Memory B cell (primary cell): Measurements from ENCODE around the gene HTT.

Source experiments
- ATAC-seq: fragments of 150-1000 bp; cut with Tn5 transposase; 2 replicates; pipeline ENCODE4 v1.10.0; 2021; ENCODE audit warnings: low read depth, mild to moderate bottlenecking, moderate library complexity
- DNase-seq, 2 donors: peaks; one replicate each; pipeline ENCODE4 v3.0.0; 2022; ENCODE audit warnings: low spot score in 2 of 2
- H3K27ac Mint-ChIP-seq: one replicate; pipeline ENCODE4 v1.8.0; 2022; ENCODE audit warnings: mild to moderate bottlenecking, moderate library complexity, mixed read lengths
- H3K27me3 Mint-ChIP-seq: one replicate; pipeline ENCODE4 v1.8.0; 2022; ENCODE audit warnings: mixed read lengths
- H3K36me3 Mint-ChIP-seq: one replicate; pipeline ENCODE4 v1.8.0; 2022; ENCODE audit warnings: mild to moderate bottlenecking, mixed read lengths
- H3K4me1 Mint-ChIP-seq: one replicate; pipeline ENCODE4 v1.8.0; 2022; ENCODE audit warnings: mixed read lengths
- H3K4me3 Mint-ChIP-seq: one replicate; pipeline ENCODE4 v1.8.0; 2022; ENCODE audit warnings: mild to moderate bottlenecking, moderate library complexity, mixed read lengths
- H3K9me3 Mint-ChIP-seq: one replicate; pipeline ENCODE4 v1.8.0; 2022; ENCODE audit warnings: mixed read lengths

HTT gene

GRCh38 chr4:3291969-3292570 is 217.6 kb downstream of the HTT start:
- peak; percentile 10 for ATAC-seq
- no peak for DNase-seq
- Mint-ChIP-seq H3K36me3 (peaks cover 2% of the 10 kb centered on the region), H3K4me1 (peaks cover 15% of the 10 kb centered on the region), H3K4me3 (peak overlapping the region; percentile 98), H3K27ac (peak overlapping the region; percentile 90), H3K9me3 (no peaks in the 10 kb centered on the region), H3K27me3 (peaks cover 7% of the 10 kb centered on the region)

GRCh38 chr4:3292571-3293400 is 218.3 kb downstream of the HTT start, which contains the start of gene RGS12:
TSS of gene RGS12 (plus strand) at chr4:3293021. CDS start at chr4:3316171, 23,150 bp downstream.
- Mint-ChIP-seq H3K4me1 (peaks cover 15% of the 10 kb centered on the region), H3K9me3 (peaks cover 3% of the 10 kb centered on the region), H3K27ac (peak within 1 kb of the TSS; percentile 90), H3K36me3 (peaks cover 4% of the 10 kb centered on the region), H3K27me3 (peaks cover 7% of the 10 kb centered on the region), H3K4me3 (peak within 1 kb of the TSS; percentile 98)
- ATAC-seq, result peak; percentile 76
- peak; percentile 67 to 71 for DNase-seq
